ENCODE measurements around the gene PKNOX2. TPM values are rescaled to one million over a fixed set of nuclear protein-coding genes. Genes with fewer than 3 reads are reported as not detected.
A peak's percentile ranks its signal among the peaks of the same experiment; 100 is the strongest.

The PKNOX2 gene
- total RNA-seq, 3 donors from 2014 or later (not counting 1 experiment from before 2014, with no cell fraction given): not detected

GRCh38 chr11:125422681-125423080, 258.1 kb downstream of the PKNOX2 start:
- Histone ChIP-seq H3K9me3 (ENCODE audit: control insufficient read depth, insufficient read depth, low read length) (no peaks in the 10 kb centered on the region), H3K4me1 (ENCODE audit: control insufficient read depth, insufficient read depth, low read length) (no peaks in the 10 kb centered on the region), H3K36me3 (ENCODE audit: control insufficient read depth, insufficient read depth, low read length) (no peaks in the 10 kb centered on the region), H3K27ac (ENCODE audit: low read length) (no peak overlapping the region), H3K27me3 (ENCODE audit: control insufficient read depth, insufficient read depth, low read length) (no peaks in the 10 kb centered on the region), H3K4me3 (ENCODE audit: low read length) (no peak overlapping the region)
- DNase-seq (no peak), ATAC-seq (no peak)
- no peak for TF ChIP-seq CTCF (IDR thresholded peaks at IDR 0.05)
- no peak overlapping the region for H3K4me3 Mint-ChIP-seq
- H3K4me1 Mint-ChIP-seq: no peaks in the 10 kb centered on the region
- H3K27me3 Mint-ChIP-seq (ENCODE audit: low read depth in 2 of 2): peaks cover 15 to 31% of the 10 kb centered on the region in 2 donors
- no peak overlapping the region for H3K27ac Mint-ChIP-seq
- H3K36me3 Mint-ChIP-seq: no peaks in the 10 kb centered on the region
- intact Hi-C loops (cut with micrococcal nuclease): no loop called here
- H3K9me3 Mint-ChIP-seq: no peaks in the 10 kb centered on the region
- 84% methylated on average over 4 of the region's 4 CpGs for WGBS (ENCODE audit: insufficient coverage)

- H3K9me3 Mint-ChIP-seq: no peaks in the 10 kb centered on the region
- no peaks in the 10 kb centered on the region for H3K36me3 Mint-ChIP-seq
- H3K27ac Mint-ChIP-seq: no peak overlapping the region
- H3K4me1 Mint-ChIP-seq: no peaks in the 10 kb centered on the region
- H3K4me1 ChIP-seq (ENCODE audit: control insufficient read depth, insufficient read depth, low read length): no peaks in the 10 kb centered on the region
- DNase-seq: peak in 1 of 2 donors; percentile 11
- no peaks in the 10 kb centered on the region for H3K36me3 ChIP-seq (ENCODE audit: control insufficient read depth, insufficient read depth, low read length)
- peak in 1 of 3 donors; percentile 47 for ATAC-seq
- H3K9me3 ChIP-seq (ENCODE audit: control insufficient read depth, insufficient read depth, low read length): no peaks in the 10 kb centered on the region
- H3K4me3 Mint-ChIP-seq: no peak overlapping the region
- 28% methylated on average over 4 of the region's 9 CpGs for WGBS (ENCODE audit: insufficient coverage)
- H3K27me3 ChIP-seq (ENCODE audit: control insufficient read depth, insufficient read depth, low read length): no peaks in the 10 kb centered on the region
- intact Hi-C loops (cut with micrococcal nuclease): no loop called here
- H3K27ac ChIP-seq (ENCODE audit: low read length): no peak overlapping the region
- no peak overlapping the region for H3K4me3 ChIP-seq (ENCODE audit: low read length)
- TF ChIP-seq CTCF (IDR thresholded peaks at IDR 0.05): peak; percentile 31
- H3K27me3 Mint-ChIP-seq (ENCODE audit: low read depth in 2 of 2): peaks cover 19 to 30% of the 10 kb centered on the region in 2 donors
Observed at GRCh38 chr11:125423247-125423849, 258.8 kb downstream of the PKNOX2 start.

GRCh38 chr11:125425601-125426000, 261.1 kb downstream of the PKNOX2 start:
- DNase-seq (no peak), ATAC-seq (no peak)
- no peak for TF ChIP-seq CTCF (IDR thresholded peaks at IDR 0.05)
- 90% methylated on average over 6 of the region's 9 CpGs for WGBS (ENCODE audit: insufficient coverage)
- H3K9me3 Mint-ChIP-seq: no peaks in the 10 kb centered on the region
- H3K27ac ChIP-seq (ENCODE audit: low read length): no peak overlapping the region
- no peaks in the 10 kb centered on the region for H3K36me3 Mint-ChIP-seq
- H3K9me3 ChIP-seq (ENCODE audit: control insufficient read depth, insufficient read depth, low read length): no peaks in the 10 kb centered on the region
- peaks cover 19 to 25% of the 10 kb centered on the region in 2 donors for H3K27me3 Mint-ChIP-seq (ENCODE audit: low read depth in 2 of 2)
- H3K36me3 ChIP-seq (ENCODE audit: control insufficient read depth, insufficient read depth, low read length): no peaks in the 10 kb centered on the region
- H3K4me3 Mint-ChIP-seq: no peak overlapping the region
- intact Hi-C loops (cut with micrococcal nuclease): no loop called here
- peaks cover 0 to 5% of the 10 kb centered on the region in 2 donors for H3K4me1 Mint-ChIP-seq
- H3K4me3 ChIP-seq (ENCODE audit: low read length): no peak overlapping the region
- H3K27ac Mint-ChIP-seq: no peak overlapping the region
- no peaks in the 10 kb centered on the region for H3K27me3 ChIP-seq (ENCODE audit: control insufficient read depth, insufficient read depth, low read length)
- H3K4me1 ChIP-seq (ENCODE audit: control insufficient read depth, insufficient read depth, low read length): no peaks in the 10 kb centered on the region

Data from natural killer cell (primary cell).